Chondrocyte (in vitro differentiated cells): Measurements from ENCODE around the gene DMC1. TPM values are rescaled to one million over a fixed set of nuclear protein-coding genes. Genes with fewer than 3 reads are reported as not detected.

Experiments
- DNase-seq: peaks from one replicate; pipeline ENCODE4 v3.0.0; 2021; ENCODE audit warnings: mixed read lengths, low spot score
- H3K27ac Mint-ChIP-seq: one replicate; pipeline ENCODE4 v1.8.0; 2021; ENCODE audit warnings: mild to moderate bottlenecking, moderate library complexity, mixed read lengths; ENCODE audit not compliant: unreplicated experiment
- H3K27me3 Mint-ChIP-seq: 2 replicates; pipeline ENCODE4 v1.8.0; 2021; ENCODE audit warnings: low read depth, mixed read lengths
- H3K36me3 Mint-ChIP-seq: 2 replicates; pipeline ENCODE4 v1.8.0; 2021; ENCODE audit warnings: low read depth, mixed read lengths
- H3K4me1 Mint-ChIP-seq: 2 replicates; pipeline ENCODE4 v1.8.0; 2021; ENCODE audit warnings: low read depth, mild to moderate bottlenecking, mixed read lengths
- H3K4me3 Mint-ChIP-seq: one replicate; pipeline ENCODE4 v1.8.0; 2021; ENCODE audit warnings: mild to moderate bottlenecking, moderate library complexity, mixed read lengths; ENCODE audit not compliant: unreplicated experiment
- H3K9me3 Mint-ChIP-seq: 2 replicates; pipeline ENCODE4 v1.8.0; 2021; ENCODE audit warnings: low read depth, mixed read lengths
- CTCF ChIP-seq: fragments of 200-600 bp; sonication (generic); IDR thresholded peaks from 2 replicates; pipeline ENCODE4 v1.5.0; 2021; ENCODE audit warnings: antibody characterized with exemption, mild to moderate bottlenecking, moderate library complexity
- total RNA-seq: library from RNA; stranded (reverse); gene quantifications from 3 replicates; pipeline ENCODE4 v1.2.1, GENCODE V29; 2021

The DMC1 gene
- total RNA-seq, 1 donor from 2014 or later = 0.82 TPM

GRCh38 chr22:38519453-38520250 is 50.3 kb downstream of the DMC1 start:
- Mint-ChIP-seq H3K36me3 (no peaks in the 10 kb centered on the region), H3K4me3 (no peak overlapping the region), H3K9me3 (no peaks in the 10 kb centered on the region), H3K27me3 (peaks cover 2% of the 10 kb centered on the region), H3K27ac (no peak overlapping the region), H3K4me1 (no peaks in the 10 kb centered on the region)
- no peak for TF ChIP-seq CTCF
- DNase-seq = no peak

- Mint-ChIP-seq H3K4me1 (no peaks in the 10 kb centered on the region), H3K36me3 (no peaks in the 10 kb centered on the region), H3K27me3 (no peaks in the 10 kb centered on the region), H3K9me3 (no peaks in the 10 kb centered on the region), H3K27ac (no peak overlapping the region), H3K4me3 (no peak overlapping the region)
- no peak for TF ChIP-seq CTCF
- DNase-seq = no peak
Observed at GRCh38 chr22:38518620-38519019, 51.4 kb downstream of the DMC1 start.

- no peaks in the 10 kb centered on the region for H3K4me1 Mint-ChIP-seq
- no peaks in the 10 kb centered on the region for H3K27me3 Mint-ChIP-seq
- no peak overlapping the region for H3K27ac Mint-ChIP-seq
- H3K9me3 Mint-ChIP-seq = no peaks in the 10 kb centered on the region
- H3K36me3 Mint-ChIP-seq = no peaks in the 10 kb centered on the region
- H3K4me3 Mint-ChIP-seq = no peak overlapping the region
- no peak for DNase-seq
- no peak for TF ChIP-seq CTCF
Observed at GRCh38 chr22:38513063-38513462, 56.9 kb downstream of the DMC1 start.

GRCh38 chr22:38510416-38510970 is 59.5 kb downstream of the DMC1 start:
- H3K27ac Mint-ChIP-seq = no peak overlapping the region
- no peaks in the 10 kb centered on the region for H3K9me3 Mint-ChIP-seq
- TF ChIP-seq CTCF = no peak
- peaks cover 8% of the 10 kb centered on the region for H3K4me1 Mint-ChIP-seq
- no peak for DNase-seq
- H3K4me3 Mint-ChIP-seq = no peak overlapping the region
- H3K36me3 Mint-ChIP-seq = peaks cover 2% of the 10 kb centered on the region
- H3K27me3 Mint-ChIP-seq = no peaks in the 10 kb centered on the region

GRCh38 chr22:38506118-38506962 is 63.6 kb downstream of the DMC1 start, which contains the start of gene DDX17:
TSS of gene DDX17 (minus strand) at chr22:38506311.
- DNase-seq = no peak
- peak within 1 kb of the TSS; percentile 97 for H3K4me3 Mint-ChIP-seq
- peak within 1 kb of the TSS; percentile 100 for H3K27ac Mint-ChIP-seq
- no peak for TF ChIP-seq CTCF
- peaks cover 14% of the 10 kb centered on the region for H3K36me3 Mint-ChIP-seq
- H3K27me3 Mint-ChIP-seq = no peaks in the 10 kb centered on the region
- H3K4me1 Mint-ChIP-seq = peaks cover 41% of the 10 kb centered on the region
- H3K9me3 Mint-ChIP-seq = no peaks in the 10 kb centered on the region
